ENCODE measurements around the gene DEFB116. TPM values are rescaled to one million over a fixed set of nuclear protein-coding genes. Genes with fewer than 3 reads are reported as not detected.
A peak's percentile ranks its signal among the peaks of the same experiment; 100 is the strongest.
"Not testable (repeated sequence)": the region's sequence is repeated elsewhere in the genome, so short reads cannot be mapped to it uniquely, and the experiment has no call there.

Gene DEFB116, protein sequence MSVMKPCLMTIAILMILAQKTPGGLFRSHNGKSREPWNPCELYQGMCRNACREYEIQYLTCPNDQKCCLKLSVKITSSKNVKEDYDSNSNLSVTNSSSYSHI
- not detected for total RNA-seq

- no peak within 1 kb of the TSS for H3K4me3 ChIP-seq (ENCODE audit: low read depth, poor library complexity, severe bottlenecking)
- intact Hi-C loops (cut with DNase I; ENCODE audit: low total_unique reads) = no loop called here
- TF ChIP-seq POLR2A (IDR thresholded peaks at IDR 0.05) = no peak
- no peak for DNase-seq (ENCODE audit: low spot score in 2 of 2)
- WGBS, 2 donors = 45 to 55% methylated on average over 8 of the region's 8 CpGs
These were observed at the start of gene DEFB116 for GRCh38 chr20:31308535-31309162. Gene DEFB116, minus strand, starts transcription at chr20:31308585. Its CDS starts 0 bp downstream, at chr20:31308585.

DNA sequence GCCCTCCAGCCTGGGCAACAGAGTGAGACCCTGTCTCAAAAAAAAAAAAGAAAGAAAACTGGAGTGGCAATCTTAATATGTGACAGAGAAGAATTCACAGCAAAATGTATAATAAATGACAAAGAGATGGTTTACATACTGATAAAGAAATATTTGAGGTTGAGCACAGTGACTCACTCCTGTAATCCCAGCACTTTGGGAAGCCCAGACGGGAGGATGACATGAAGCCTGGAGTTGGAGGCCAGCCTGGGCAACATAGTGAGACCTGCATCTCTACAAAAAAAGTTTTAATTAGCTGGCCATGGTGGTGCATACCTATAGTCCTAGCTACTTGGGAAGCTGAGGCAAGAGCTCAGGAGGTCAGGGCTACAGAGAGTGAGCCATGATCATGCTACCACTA, 47.6 kb upstream of the DEFB116 start:
- intact Hi-C loops (cut with DNase I; ENCODE audit: low total_unique reads) = no loop called here
- DNase-seq (ENCODE audit: low spot score in 2 of 2) = no peak
- TF ChIP-seq, protein P1, sequence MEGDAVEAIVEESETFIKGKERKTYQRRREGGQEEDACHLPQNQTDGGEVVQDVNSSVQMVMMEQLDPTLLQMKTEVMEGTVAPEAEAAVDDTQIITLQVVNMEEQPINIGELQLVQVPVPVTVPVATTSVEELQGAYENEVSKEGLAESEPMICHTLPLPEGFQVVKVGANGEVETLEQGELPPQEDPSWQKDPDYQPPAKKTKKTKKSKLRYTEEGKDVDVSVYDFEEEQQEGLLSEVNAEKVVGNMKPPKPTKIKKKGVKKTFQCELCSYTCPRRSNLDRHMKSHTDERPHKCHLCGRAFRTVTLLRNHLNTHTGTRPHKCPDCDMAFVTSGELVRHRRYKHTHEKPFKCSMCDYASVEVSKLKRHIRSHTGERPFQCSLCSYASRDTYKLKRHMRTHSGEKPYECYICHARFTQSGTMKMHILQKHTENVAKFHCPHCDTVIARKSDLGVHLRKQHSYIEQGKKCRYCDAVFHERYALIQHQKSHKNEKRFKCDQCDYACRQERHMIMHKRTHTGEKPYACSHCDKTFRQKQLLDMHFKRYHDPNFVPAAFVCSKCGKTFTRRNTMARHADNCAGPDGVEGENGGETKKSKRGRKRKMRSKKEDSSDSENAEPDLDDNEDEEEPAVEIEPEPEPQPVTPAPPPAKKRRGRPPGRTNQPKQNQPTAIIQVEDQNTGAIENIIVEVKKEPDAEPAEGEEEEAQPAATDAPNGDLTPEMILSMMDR (IDR thresholded peaks at IDR 0.05) = no peak
- no peak for TF ChIP-seq POLR2A (IDR thresholded peaks at IDR 0.05)
- no peak overlapping the region for H3K4me3 ChIP-seq (ENCODE audit: low read depth, poor library complexity, severe bottlenecking)
- WGBS, 2 donors = 53 to 63% methylated on average over 1 of the region's 1 CpG

DNA sequence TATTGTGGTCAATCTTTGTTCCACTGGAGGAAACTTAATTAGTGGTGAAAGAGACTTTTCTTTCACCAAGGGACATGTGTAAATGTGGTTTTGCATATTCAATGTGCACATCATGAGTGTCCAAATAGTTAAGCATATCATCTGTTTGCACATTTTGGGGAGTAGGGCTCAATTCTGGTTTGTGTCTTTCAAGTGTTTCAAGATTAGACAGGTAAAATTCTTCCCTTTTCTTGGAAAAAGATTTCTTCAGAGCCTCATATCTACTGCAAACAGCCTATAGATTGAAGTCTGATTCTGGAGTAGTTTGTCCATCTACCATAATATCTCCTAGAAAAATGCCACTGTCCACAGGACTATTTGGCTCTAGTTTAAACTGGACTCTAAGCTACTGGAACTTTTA, 33.1 kb upstream of the DEFB116 start:
- DNase-seq (ENCODE audit: low spot score in 2 of 2) = no peak
- H3K4me3 ChIP-seq (ENCODE audit: low read depth, poor library complexity, severe bottlenecking) = peak overlapping the region; percentile 5
- TF ChIP-seq, protein P1 (IDR thresholded peaks at IDR 0.05) = no peak
- no peak for TF ChIP-seq POLR2A (IDR thresholded peaks at IDR 0.05)
- intact Hi-C loops (cut with DNase I; ENCODE audit: low total_unique reads) = no loop called here

DNA sequence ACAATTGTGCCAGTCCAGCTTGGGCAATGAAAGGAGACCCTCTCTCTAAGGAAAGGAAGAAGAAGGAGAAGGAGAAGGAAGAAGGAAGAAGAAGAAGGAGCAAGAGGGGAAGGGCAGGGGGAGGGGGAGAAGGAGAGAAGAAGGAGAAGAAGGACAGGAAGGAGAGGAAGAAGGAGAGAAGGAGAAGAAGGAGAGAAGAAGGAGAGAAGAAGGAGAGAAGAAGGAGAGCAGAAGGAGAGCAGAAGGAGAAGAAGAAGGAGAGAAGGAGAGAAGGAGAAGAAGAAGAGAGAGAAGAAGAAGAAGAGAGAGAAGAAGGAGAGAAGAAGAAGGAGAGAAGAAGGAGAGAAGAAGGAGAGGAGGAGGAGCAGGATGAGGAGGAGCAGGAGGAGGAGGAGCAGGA, 22.5 kb upstream of the DEFB116 start:
- intact Hi-C loops (cut with DNase I; ENCODE audit: low total_unique reads) = no loop called here
- TF ChIP-seq, protein P1 (IDR thresholded peaks at IDR 0.05) = no peak
- TF ChIP-seq POLR2A (IDR thresholded peaks at IDR 0.05) = no peak
- H3K4me3 ChIP-seq (ENCODE audit: low read depth, poor library complexity, severe bottlenecking) = no peak overlapping the region
- DNase-seq (ENCODE audit: low spot score in 2 of 2) = no peak

- no peak for DNase-seq (ENCODE audit: low spot score in 2 of 2)
- 41 to 54% methylated on average over 3 of the region's 3 CpGs for WGBS, 2 donors
- TF ChIP-seq, protein P1 (IDR thresholded peaks at IDR 0.05) = no peak
- no peak for TF ChIP-seq POLR2A (IDR thresholded peaks at IDR 0.05)
- H3K4me3 ChIP-seq (ENCODE audit: low read depth, poor library complexity, severe bottlenecking) = no peak overlapping the region
- intact Hi-C loops (cut with DNase I; ENCODE audit: low total_unique reads) = no loop called here
These were observed 14.1 kb upstream of the DEFB116 start for GRCh38 chr20:31322504-31322903.

- WGBS, 2 donors = 63 to 75% methylated on average over 7 of the region's 7 CpGs
- intact Hi-C loops (cut with DNase I; ENCODE audit: low total_unique reads); DNase-seq (ENCODE audit: low spot score in 2 of 2); H3K4me3 ChIP-seq (ENCODE audit: low read depth, poor library complexity, severe bottlenecking): not testable (repeated sequence)
These were observed 23.4 kb downstream of the DEFB116 start for GRCh38 chr20:31284964-31285363.

- TF ChIP-seq, protein P1 (IDR thresholded peaks at IDR 0.05) = no peak
- TF ChIP-seq POLR2A (IDR thresholded peaks at IDR 0.05) = no peak
- intact Hi-C loops (cut with DNase I; ENCODE audit: low total_unique reads) = no loop called here
- H3K4me3 ChIP-seq (ENCODE audit: low read depth, poor library complexity, severe bottlenecking) = no peak overlapping the region
- DNase-seq (ENCODE audit: low spot score in 2 of 2) = no peak
- 100% methylated on average over 1 of the region's 1 CpG for WGBS, 2 donors
These were observed 30.2 kb downstream of the DEFB116 start for GRCh38 chr20:31278178-31278577.

Measured in lower leg skin (tissue), 4 donors.